Glutamatergic neuron (in vitro differentiated cells): ENCODE results near the gene DENND4B. TPM values are rescaled to one million over a fixed set of nuclear protein-coding genes. Genes with fewer than 3 reads are reported as not detected.
"Not testable (repeated sequence)": the region's sequence is repeated elsewhere in the genome, so short reads cannot be mapped to it uniquely, and the experiment has no call there.

Source experiments
- DNase-seq: peaks from one replicate; pipeline ENCODE4 v3.0.0; 2022
- H3K27ac Mint-ChIP-seq: one replicate; pipeline ENCODE4 v1.8.0; 2020; ENCODE audit warnings: mild to moderate bottlenecking, mixed read lengths, inconsistent platforms; ENCODE audit not compliant: unreplicated experiment
- H3K27me3 Mint-ChIP-seq: one replicate; pipeline ENCODE4 v1.8.0; 2020; ENCODE audit warnings: mild to moderate bottlenecking, moderate library complexity, mixed read lengths, inconsistent platforms; ENCODE audit not compliant: unreplicated experiment
- H3K36me3 Mint-ChIP-seq: one replicate; pipeline ENCODE4 v1.8.0; 2020; ENCODE audit warnings: mild to moderate bottlenecking, mixed read lengths, inconsistent platforms; ENCODE audit not compliant: unreplicated experiment
- H3K4me1 Mint-ChIP-seq: one replicate; pipeline ENCODE4 v1.8.0; 2020; ENCODE audit warnings: mild to moderate bottlenecking, low read depth, mixed read lengths, inconsistent platforms; ENCODE audit not compliant: unreplicated experiment
- H3K4me3 Mint-ChIP-seq: one replicate; pipeline ENCODE4 v1.8.0; 2020; ENCODE audit warnings: mild to moderate bottlenecking, mixed read lengths, inconsistent platforms; ENCODE audit not compliant: unreplicated experiment
- H3K9me3 Mint-ChIP-seq: one replicate; pipeline ENCODE4 v1.8.0; 2020; ENCODE audit warnings: mild to moderate bottlenecking, moderate library complexity, mixed read lengths, inconsistent platforms; ENCODE audit not compliant: unreplicated experiment
- CTCF ChIP-seq: fragments of 200-600 bp; sonication (generic); IDR thresholded peaks from one replicate; pipeline ENCODE4 v1.5.0; 2021; ENCODE audit not compliant: partially characterized antibody, unreplicated experiment
- total RNA-seq: library from RNA; stranded (reverse); fragmentation: NEBNext Ultra II Directional; extraction: Animal tissue kit (Norgen Biotek cat#: 25700); gene quantifications from one replicate; pipeline ENCODE4 v1.2.1, GENCODE V29; 2021; ENCODE audit not compliant: unreplicated experiment

The DENND4B gene
- total RNA-seq, 1 donor from 2014 or later, result 72.9 TPM

- H3K4me3 Mint-ChIP-seq, result no peak overlapping the region
- peaks cover 5% of the 10 kb centered on the region for H3K36me3 Mint-ChIP-seq
- H3K4me1 Mint-ChIP-seq, result no peaks in the 10 kb centered on the region
- no peaks in the 10 kb centered on the region for H3K27me3 Mint-ChIP-seq
- TF ChIP-seq CTCF, result no peak
- H3K9me3 Mint-ChIP-seq, result peaks cover 2% of the 10 kb centered on the region
- DNase-seq, result no peak
- no peak overlapping the region for H3K27ac Mint-ChIP-seq
Observed at GRCh38 chr1:153908071-153908470, 38.4 kb downstream of the DENND4B start.

- peaks cover 5% of the 10 kb centered on the region for H3K36me3 Mint-ChIP-seq
- H3K4me3 Mint-ChIP-seq, result no peak overlapping the region
- no peak for DNase-seq
- TF ChIP-seq CTCF, result no peak
- peaks cover 2% of the 10 kb centered on the region for H3K9me3 Mint-ChIP-seq
- no peaks in the 10 kb centered on the region for H3K27me3 Mint-ChIP-seq
- no peaks in the 10 kb centered on the region for H3K4me1 Mint-ChIP-seq
- no peak overlapping the region for H3K27ac Mint-ChIP-seq
Observed at GRCh38 chr1:153907134-153907533, 39.4 kb downstream of the DENND4B start.

- no peak for DNase-seq
- TF ChIP-seq CTCF, result no peak
- Mint-ChIP-seq H3K36me3 (peaks cover 5% of the 10 kb centered on the region), H3K9me3 (no peaks in the 10 kb centered on the region), H3K27me3 (no peaks in the 10 kb centered on the region), H3K4me3 (no peak overlapping the region), H3K27ac (no peak overlapping the region), H3K4me1 (no peaks in the 10 kb centered on the region)
Observed at GRCh38 chr1:153906396-153906795, 40.1 kb downstream of the DENND4B start.

GRCh38 chr1:153905908-153906307 is 40.6 kb downstream of the DENND4B start:
- H3K27me3 Mint-ChIP-seq, H3K27ac Mint-ChIP-seq, H3K4me3 Mint-ChIP-seq: not testable (repeated sequence)

GRCh38 chr1:153903841-153904455 is 42.6 kb downstream of the DENND4B start:
- Mint-ChIP-seq H3K36me3 (peaks cover 5% of the 10 kb centered on the region), H3K4me3 (no peak overlapping the region), H3K9me3 (no peaks in the 10 kb centered on the region), H3K27ac (peak overlapping the region; percentile 59), H3K4me1 (no peaks in the 10 kb centered on the region), H3K27me3 (no peaks in the 10 kb centered on the region)
- DNase-seq, result no peak
- TF ChIP-seq CTCF, result no peak

More at GRCh38 chr1:153905908-153906307, 40.6 kb downstream of the DENND4B start:
- not testable (repeated sequence) for DNase-seq, H3K9me3 Mint-ChIP-seq, H3K4me1 Mint-ChIP-seq, H3K36me3 Mint-ChIP-seq
